Esophagus squamous epithelium (tissue), 4 donors: ENCODE results near the gene CLEC3B.

ENCODE experiments used
- CTCF ChIP-seq, 6 experiments: fragments of 450-650 bp in 4 of 6; fragments of 200-600 bp in 2 of 6; sonication (generic) in 2 of 6; IDR thresholded peaks; one replicate each; pipeline ENCODE4 v1.5.1; 2016 to 2019; ENCODE audit warnings: antibody characterized with exemption in 6 of 6, mild to moderate bottlenecking in 4 of 6, moderate library complexity in 4 of 6
- POLR2A ChIP-seq, 4 donors: fragments of 450-650 bp; IDR thresholded peaks; one replicate each; pipeline ENCODE4 v1.6.1; 2017; ENCODE audit warnings: antibody characterized with exemption in 4 of 4, mild to moderate bottlenecking in 4 of 4, moderate library complexity in 3 of 4

GRCh38 chr3:45067486-45067885, 41.4 kb downstream of the CLEC3B start:
- TF ChIP-seq CTCF (IDR thresholded peaks at IDR 0.05) (no peak), POLR2A (IDR thresholded peaks at IDR 0.05) (no peak)
